Measurements from ENCODE around the gene MACROD1. TPM values are rescaled to one million over a fixed set of nuclear protein-coding genes. Genes with fewer than 3 reads are reported as not detected.

Gene MACROD1
- total and polyA plus RNA-seq, 4 experiments from 2014 or later, result 5.0 to 8.7 (median 7.3) TPM

GRCh38 chr11:64153812-64154211 lies 12.1 kb downstream of the MACROD1 start:
- POLR2A ChIA-PET (ENCODE audit: partially characterized antibody), result no interaction called here
- Histone ChIP-seq H3K4me3 (ENCODE audit: low read length in 2 of 2) (no peak overlapping the region), H3K27me3 (ENCODE audit: insufficient read depth, low read length) (no peaks in the 10 kb centered on the region), H3K27ac (ENCODE audit: low read depth, low read length) (no peak overlapping the region), H3K9me3 (ENCODE audit: control insufficient read depth in 1 of 2, low read length in 2 of 2) (no peaks in the 10 kb centered on the region), H3K36me3 (ENCODE audit: insufficient read depth, low read length) (no peaks in the 10 kb centered on the region), H3K4me1 (ENCODE audit: insufficient read depth, low read length) (no peaks in the 10 kb centered on the region)
- no peaks in the 10 kb centered on the region for H3K27me3 Mint-ChIP-seq
- no peak overlapping the region for H3K4me3 Mint-ChIP-seq
- H3K27ac Mint-ChIP-seq, result no peak overlapping the region
- no peaks in the 10 kb centered on the region for H3K9me3 Mint-ChIP-seq
- DNase-seq, result no peak
- H3K4me1 Mint-ChIP-seq, result peaks cover 0 to under 1% (median 0%) of the 10 kb centered on the region in 4 donors
- CTCF ChIA-PET (ENCODE audit: partially characterized antibody), result interaction anchor here (0.5 to 7.7 kb wide), 4 partner anchors 9 to 527 kb away, joined by 3 to 114 read pairs (median 20); no protein-coding TSS in a partner anchor
- H3K36me3 Mint-ChIP-seq, result no peaks in the 10 kb centered on the region
- intact Hi-C loops (cut with micrococcal nuclease), result loop anchor here (1.0 kb wide), 3 partner anchors 154 to 386 kb away; partner anchors contain the start of gene ZFTA

GRCh38 chr11:64152841-64153691 lies 12.8 kb downstream of the MACROD1 start:
- no peaks in the 10 kb centered on the region for H3K36me3 ChIP-seq (ENCODE audit: insufficient read depth, low read length)
- ChIA-PET CTCF (ENCODE audit: partially characterized antibody) (interaction anchor here (0.5 to 7.7 kb wide), 15 partner anchors 8 to 528 kb away, joined by 3 to 114 read pairs (median 3); no protein-coding TSS in a partner anchor), POLR2A (ENCODE audit: partially characterized antibody) (interaction anchor here (0.8 to 3.0 kb wide), 2 partner anchors 146 to 153 kb away, joined by 3 to 10 read pairs; no protein-coding TSS in a partner anchor)
- H3K27me3 ChIP-seq (ENCODE audit: insufficient read depth, low read length), result no peaks in the 10 kb centered on the region
- H3K27ac Mint-ChIP-seq, result no peak overlapping the region
- peak; percentile 56 to 69 (median 63) for DNase-seq
- H3K9me3 Mint-ChIP-seq, result no peaks in the 10 kb centered on the region
- H3K4me3 ChIP-seq (ENCODE audit: low read length in 2 of 2), result no peak overlapping the region
- intact Hi-C loops (cut with micrococcal nuclease), result loop anchor here (1.0 kb wide), 3 partner anchors 153 to 385 kb away; partner anchors contain the start of gene ZFTA
- no peaks in the 10 kb centered on the region for H3K9me3 ChIP-seq (ENCODE audit: control insufficient read depth in 1 of 2, low read length in 2 of 2)
- no peak overlapping the region for H3K27ac ChIP-seq (ENCODE audit: low read depth, low read length)
- H3K4me3 Mint-ChIP-seq, result peak overlapping the region in 1 of 8 donors; percentile 26
- H3K36me3 Mint-ChIP-seq, result no peaks in the 10 kb centered on the region
- H3K4me1 Mint-ChIP-seq, result peaks cover 0 to 6% (median under 1%) of the 10 kb centered on the region in 4 donors
- H3K27me3 Mint-ChIP-seq, result no peaks in the 10 kb centered on the region
- H3K4me1 ChIP-seq (ENCODE audit: insufficient read depth, low read length), result no peaks in the 10 kb centered on the region

- Mint-ChIP-seq H3K9me3 (no peaks in the 10 kb centered on the region), H3K4me3 (no peak overlapping the region), H3K4me1 (peaks cover 2 to 6% (median 4%) of the 10 kb centered on the region in 4 donors), H3K27ac (no peak overlapping the region), H3K36me3 (no peaks in the 10 kb centered on the region), H3K27me3 (no peaks in the 10 kb centered on the region)
- intact Hi-C loops (cut with micrococcal nuclease), result no loop called here
- Histone ChIP-seq H3K27me3 (ENCODE audit: insufficient read depth, low read length) (no peaks in the 10 kb centered on the region), H3K27ac (ENCODE audit: low read depth, low read length) (no peak overlapping the region), H3K4me3 (ENCODE audit: low read length in 2 of 2) (no peak overlapping the region), H3K36me3 (ENCODE audit: insufficient read depth, low read length) (no peaks in the 10 kb centered on the region), H3K4me1 (ENCODE audit: insufficient read depth, low read length) (no peaks in the 10 kb centered on the region), H3K9me3 (ENCODE audit: control insufficient read depth in 1 of 2, low read length in 2 of 2) (no peaks in the 10 kb centered on the region)
- CTCF ChIA-PET (ENCODE audit: partially characterized antibody), result interaction anchor here (0.9 to 7.7 kb wide), 12 partner anchors 8 to 384 kb away, joined by 3 to 114 read pairs (median 4); partner anchors contain the start of gene MARK2
- POLR2A ChIA-PET (ENCODE audit: partially characterized antibody), result interaction anchor here (3.0 kb wide), 1 partner anchor 151 kb away, joined by 10 read pairs; no protein-coding TSS in a partner anchor
- DNase-seq, result no peak
Measured at GRCh38 chr11:64151337-64151736, 14.6 kb downstream of the MACROD1 start.

- H3K4me3 ChIP-seq (ENCODE audit: low read length in 2 of 2), result no peak overlapping the region
- H3K27ac ChIP-seq (ENCODE audit: low read depth, low read length), result no peak overlapping the region
- Mint-ChIP-seq H3K36me3 (no peaks in the 10 kb centered on the region), H3K4me3 (no peak overlapping the region), H3K27ac (no peak overlapping the region), H3K27me3 (no peaks in the 10 kb centered on the region), H3K9me3 (no peaks in the 10 kb centered on the region), H3K4me1 (peaks cover 2 to 6% (median 4%) of the 10 kb centered on the region in 4 donors)
- no peaks in the 10 kb centered on the region for H3K27me3 ChIP-seq (ENCODE audit: insufficient read depth, low read length)
- intact Hi-C loops (cut with micrococcal nuclease), result no loop called here
- CTCF ChIA-PET (ENCODE audit: partially characterized antibody), result interaction anchor here (1.0 to 7.7 kb wide), 10 partner anchors 7 to 383 kb away, joined by 3 to 114 read pairs (median 4); partner anchors contain the start of gene MARK2
- H3K9me3 ChIP-seq (ENCODE audit: control insufficient read depth in 1 of 2, low read length in 2 of 2), result no peaks in the 10 kb centered on the region
- POLR2A ChIA-PET (ENCODE audit: partially characterized antibody), result interaction anchor here (3.0 kb wide), 1 partner anchor 150 kb away, joined by 10 read pairs; no protein-coding TSS in a partner anchor
- H3K36me3 ChIP-seq (ENCODE audit: insufficient read depth, low read length), result no peaks in the 10 kb centered on the region
- no peaks in the 10 kb centered on the region for H3K4me1 ChIP-seq (ENCODE audit: insufficient read depth, low read length)
- no peak for DNase-seq
Measured at GRCh38 chr11:64150481-64151239, 15.3 kb downstream of the MACROD1 start.

GRCh38 chr11:64150051-64150450 lies 15.9 kb downstream of the MACROD1 start:
- Histone ChIP-seq H3K9me3 (ENCODE audit: control insufficient read depth in 1 of 2, low read length in 2 of 2) (no peaks in the 10 kb centered on the region), H3K27me3 (ENCODE audit: insufficient read depth, low read length) (no peaks in the 10 kb centered on the region), H3K36me3 (ENCODE audit: insufficient read depth, low read length) (no peaks in the 10 kb centered on the region), H3K4me3 (ENCODE audit: low read length in 2 of 2) (no peak overlapping the region), H3K4me1 (ENCODE audit: insufficient read depth, low read length) (no peaks in the 10 kb centered on the region), H3K27ac (ENCODE audit: low read depth, low read length) (no peak overlapping the region)
- Mint-ChIP-seq H3K27me3 (no peaks in the 10 kb centered on the region), H3K9me3 (no peaks in the 10 kb centered on the region), H3K36me3 (no peaks in the 10 kb centered on the region), H3K27ac (no peak overlapping the region), H3K4me1 (peaks cover 2 to 6% (median 4%) of the 10 kb centered on the region in 4 donors), H3K4me3 (no peak overlapping the region)
- no peak for DNase-seq
- CTCF ChIA-PET (ENCODE audit: partially characterized antibody), result interaction anchor here (0.9 to 7.7 kb wide), 11 partner anchors 9 to 463 kb away, joined by 3 to 114 read pairs (median 4); partner anchors contain the start of gene MARK2
- intact Hi-C loops (cut with micrococcal nuclease), result no loop called here
- POLR2A ChIA-PET (ENCODE audit: partially characterized antibody), result interaction anchor here (0.7 to 3.0 kb wide), 2 partner anchors 149 to 150 kb away, joined by 3 to 10 read pairs; no protein-coding TSS in a partner anchor

GRCh38 chr11:64148917-64149617 lies 16.8 kb downstream of the MACROD1 start:
- H3K36me3 Mint-ChIP-seq, result no peaks in the 10 kb centered on the region
- H3K27ac Mint-ChIP-seq, result no peak overlapping the region
- POLR2A ChIA-PET (ENCODE audit: partially characterized antibody), result interaction anchor here (0.7 to 1.4 kb wide), 2 partner anchors 149 kb away, joined by 3 to 8 read pairs; no protein-coding TSS in a partner anchor
- Histone ChIP-seq H3K9me3 (ENCODE audit: control insufficient read depth in 1 of 2, low read length in 2 of 2) (no peaks in the 10 kb centered on the region), H3K4me3 (ENCODE audit: low read length in 2 of 2) (no peak overlapping the region), H3K4me1 (ENCODE audit: insufficient read depth, low read length) (no peaks in the 10 kb centered on the region), H3K27me3 (ENCODE audit: insufficient read depth, low read length) (no peaks in the 10 kb centered on the region), H3K36me3 (ENCODE audit: insufficient read depth, low read length) (no peaks in the 10 kb centered on the region), H3K27ac (ENCODE audit: low read depth, low read length) (no peak overlapping the region)
- H3K4me3 Mint-ChIP-seq, result no peak overlapping the region
- peaks cover 2 to 8% (median 4%) of the 10 kb centered on the region in 4 donors for H3K4me1 Mint-ChIP-seq
- H3K27me3 Mint-ChIP-seq, result no peaks in the 10 kb centered on the region
- intact Hi-C loops (cut with micrococcal nuclease), result loop anchor here (1.0 kb wide), 3 partner anchors 149 to 381 kb away; partner anchors contain the start of gene ZFTA
- no peak for DNase-seq
- no peaks in the 10 kb centered on the region for H3K9me3 Mint-ChIP-seq
- CTCF ChIA-PET (ENCODE audit: partially characterized antibody), result interaction anchor here (0.8 to 7.7 kb wide), 14 partner anchors 8 to 462 kb away, joined by 3 to 114 read pairs (median 4); partner anchors contain the start of gene MARK2
